ENCODE measurements around the gene DNAJB8.

Gene DNAJB8

GRCh38 chr3:128480717-128481437 lies 14.2 kb upstream of the DNAJB8 start:
- no peak overlapping the region for H3K4me3 Mint-ChIP-seq
- peaks cover 98% of the 10 kb centered on the region for H3K27me3 Mint-ChIP-seq (ENCODE audit: low read depth)
- peaks cover 30% of the 10 kb centered on the region for H3K4me1 Mint-ChIP-seq
- H3K9me3 Mint-ChIP-seq: no peaks in the 10 kb centered on the region
- H3K36me3 Mint-ChIP-seq (ENCODE audit: low read depth): peaks cover 28% of the 10 kb centered on the region
- H3K27ac Mint-ChIP-seq: no peak overlapping the region
- TF ChIP-seq CTCF (IDR thresholded peaks at IDR 0.05; ENCODE audit: unreplicated experiment in 3 of 3): no peak

GRCh38 chr3:128480278-128480677 lies 13.6 kb upstream of the DNAJB8 start:
- Mint-ChIP-seq H3K4me3 (no peak overlapping the region), H3K36me3 (ENCODE audit: low read depth) (peaks cover 27% of the 10 kb centered on the region), H3K9me3 (no peaks in the 10 kb centered on the region), H3K27me3 (ENCODE audit: low read depth) (peaks cover 92% of the 10 kb centered on the region), H3K27ac (no peak overlapping the region), H3K4me1 (peaks cover 28% of the 10 kb centered on the region)
- no peak for TF ChIP-seq CTCF (IDR thresholded peaks at IDR 0.05; ENCODE audit: unreplicated experiment in 3 of 3)

GRCh38 chr3:128479558-128480086 lies 12.9 kb upstream of the DNAJB8 start:
- Mint-ChIP-seq H3K4me1 (peaks cover 21% of the 10 kb centered on the region), H3K27ac (no peak overlapping the region), H3K4me3 (peak overlapping the region in 1 of 3 experiments; percentile 3), H3K27me3 (ENCODE audit: low read depth) (peaks cover 92% of the 10 kb centered on the region), H3K9me3 (no peaks in the 10 kb centered on the region), H3K36me3 (ENCODE audit: low read depth) (peaks cover 21% of the 10 kb centered on the region)
- TF ChIP-seq CTCF (IDR thresholded peaks at IDR 0.05; ENCODE audit: unreplicated experiment in 3 of 3): no peak

- no peak overlapping the region for H3K27ac Mint-ChIP-seq
- H3K4me1 Mint-ChIP-seq: peaks cover 21% of the 10 kb centered on the region
- TF ChIP-seq CTCF (IDR thresholded peaks at IDR 0.05; ENCODE audit: unreplicated experiment in 3 of 3): no peak
- peaks cover 21% of the 10 kb centered on the region for H3K36me3 Mint-ChIP-seq (ENCODE audit: low read depth)
- no peaks in the 10 kb centered on the region for H3K9me3 Mint-ChIP-seq
- H3K4me3 Mint-ChIP-seq: no peak overlapping the region
- H3K27me3 Mint-ChIP-seq (ENCODE audit: low read depth): peaks cover 90% of the 10 kb centered on the region
Observed at GRCh38 chr3:128478576-128479506, 12.2 kb upstream of the DNAJB8 start.

GRCh38 chr3:128476659-128477058 lies 10.0 kb upstream of the DNAJB8 start:
- no peaks in the 10 kb centered on the region for H3K4me1 Mint-ChIP-seq
- peaks cover 17% of the 10 kb centered on the region for H3K36me3 Mint-ChIP-seq (ENCODE audit: low read depth)
- no peak overlapping the region for H3K27ac Mint-ChIP-seq
- H3K27me3 Mint-ChIP-seq (ENCODE audit: low read depth): peaks cover 85% of the 10 kb centered on the region
- TF ChIP-seq CTCF (IDR thresholded peaks at IDR 0.05; ENCODE audit: unreplicated experiment in 3 of 3): no peak
- H3K4me3 Mint-ChIP-seq: no peak overlapping the region
- H3K9me3 Mint-ChIP-seq: no peaks in the 10 kb centered on the region

All from nephron (organoid).